AG09319 (cell line): ENCODE measurements around the gene SKA3.

ENCODE experiments used
- DNase-seq: peaks from one replicate; pipeline ENCODE4 v3.0.0-alpha.2; 2010; ENCODE audit warnings: low read depth; ENCODE audit errors: extremely low read depth
- TF ChIP-seq, protein P1 (sequence below): IDR thresholded peaks from 2 replicates; pipeline ENCODE4 v1.5.1; 2011; ENCODE audit warnings: low read depth, mild to moderate bottlenecking, inconsistent platforms, low read length, moderate library complexity

The SKA3 gene

DNA sequence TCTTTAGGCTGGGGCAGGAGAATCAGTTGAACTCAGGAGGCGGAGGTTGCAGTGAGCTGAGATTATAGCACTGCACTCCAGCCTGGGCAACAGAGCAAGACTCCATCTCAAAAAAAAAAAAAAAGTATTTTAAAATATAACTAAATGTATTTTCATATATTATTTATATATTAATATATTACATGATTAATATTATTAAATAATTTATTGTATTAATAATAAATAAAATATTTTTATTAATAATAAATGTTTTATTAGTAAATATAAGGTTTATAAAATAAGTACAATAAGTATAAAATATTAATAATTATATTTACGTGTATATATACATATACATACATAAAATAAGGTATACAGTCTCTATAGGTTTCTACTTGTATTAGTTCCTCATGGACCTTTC, 56.8 kb downstream of the SKA3 start:
- TF ChIP-seq, protein P1, sequence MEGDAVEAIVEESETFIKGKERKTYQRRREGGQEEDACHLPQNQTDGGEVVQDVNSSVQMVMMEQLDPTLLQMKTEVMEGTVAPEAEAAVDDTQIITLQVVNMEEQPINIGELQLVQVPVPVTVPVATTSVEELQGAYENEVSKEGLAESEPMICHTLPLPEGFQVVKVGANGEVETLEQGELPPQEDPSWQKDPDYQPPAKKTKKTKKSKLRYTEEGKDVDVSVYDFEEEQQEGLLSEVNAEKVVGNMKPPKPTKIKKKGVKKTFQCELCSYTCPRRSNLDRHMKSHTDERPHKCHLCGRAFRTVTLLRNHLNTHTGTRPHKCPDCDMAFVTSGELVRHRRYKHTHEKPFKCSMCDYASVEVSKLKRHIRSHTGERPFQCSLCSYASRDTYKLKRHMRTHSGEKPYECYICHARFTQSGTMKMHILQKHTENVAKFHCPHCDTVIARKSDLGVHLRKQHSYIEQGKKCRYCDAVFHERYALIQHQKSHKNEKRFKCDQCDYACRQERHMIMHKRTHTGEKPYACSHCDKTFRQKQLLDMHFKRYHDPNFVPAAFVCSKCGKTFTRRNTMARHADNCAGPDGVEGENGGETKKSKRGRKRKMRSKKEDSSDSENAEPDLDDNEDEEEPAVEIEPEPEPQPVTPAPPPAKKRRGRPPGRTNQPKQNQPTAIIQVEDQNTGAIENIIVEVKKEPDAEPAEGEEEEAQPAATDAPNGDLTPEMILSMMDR: no peak

DNA sequence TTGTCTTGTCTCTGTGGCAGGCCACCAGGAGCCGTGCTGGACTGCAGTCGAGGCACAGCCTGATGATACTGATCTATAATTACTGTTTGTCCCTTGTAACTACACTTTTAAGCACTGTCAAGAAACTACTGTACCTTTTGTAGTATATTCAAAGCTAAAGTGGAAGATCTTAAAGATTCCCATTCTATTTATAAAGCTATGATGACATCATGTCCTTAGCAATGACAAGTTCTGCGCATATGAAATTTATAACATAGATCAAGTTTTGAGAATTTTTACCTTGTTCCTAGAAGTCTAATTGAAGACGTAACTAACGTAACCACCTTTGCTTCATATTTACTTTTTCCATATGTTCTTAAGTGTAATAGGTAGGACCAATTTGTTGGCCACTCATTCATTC, 58.2 kb downstream of the SKA3 start:
- TF ChIP-seq, protein P1: no peak

More for the DNA sequence above, 56.8 kb downstream of the SKA3 start:
- no peak for DNase-seq

DNA sequence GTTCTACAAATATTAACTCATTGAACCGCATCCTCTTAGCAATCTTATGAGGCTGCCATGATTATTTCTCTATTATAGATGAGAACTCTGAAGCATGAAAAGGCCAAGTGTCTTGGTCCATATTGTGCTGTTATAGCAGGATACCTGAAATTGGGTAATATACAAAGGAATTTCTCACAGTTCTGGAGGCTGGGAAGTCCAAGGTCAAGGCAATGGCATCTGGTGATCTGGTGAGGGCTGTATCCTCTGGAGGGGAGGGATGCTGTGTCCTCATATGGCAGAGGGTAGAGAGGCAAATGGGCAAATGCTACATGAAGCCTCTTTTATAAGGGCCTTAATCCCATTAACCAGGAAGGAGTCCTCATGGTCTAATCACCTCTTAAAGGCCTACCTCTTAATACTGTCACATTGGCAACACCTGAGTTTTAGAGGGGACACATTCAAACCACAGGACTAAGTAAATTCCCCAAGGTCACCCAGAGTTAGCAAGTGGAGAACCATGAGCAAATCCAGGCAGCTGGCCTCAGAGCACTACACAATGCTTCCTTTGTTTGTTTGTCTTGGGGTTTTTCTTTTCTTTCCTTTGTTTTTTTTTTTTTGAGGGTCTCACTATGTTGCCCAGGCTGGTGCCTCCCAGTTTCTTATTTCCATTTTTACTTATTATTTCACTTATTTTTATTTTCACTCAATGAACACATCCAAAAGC, 59.1 kb downstream of the SKA3 start:
- TF ChIP-seq, protein P1: no peak
- no peak for DNase-seq

More for the DNA sequence above, 58.2 kb downstream of the SKA3 start:
- no peak for DNase-seq

DNA sequence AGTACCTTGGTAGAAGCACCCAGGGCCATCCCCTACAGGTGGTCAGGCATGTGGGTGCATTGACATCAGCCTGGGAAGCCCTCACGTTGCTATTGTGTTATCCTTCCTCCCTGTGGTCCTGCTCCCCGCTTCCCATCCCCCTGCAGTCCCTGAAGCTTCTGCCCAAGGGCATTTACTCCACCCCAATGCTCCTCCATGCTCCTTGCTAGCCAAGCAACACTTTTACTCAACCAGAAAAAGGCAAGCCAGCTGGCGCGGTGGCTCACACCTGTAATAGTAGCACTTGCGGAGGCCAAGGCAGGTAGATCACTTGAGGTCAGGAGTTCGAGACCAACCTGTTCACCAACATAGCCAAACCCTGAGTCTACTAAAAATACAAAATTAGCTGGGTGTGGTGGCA, 60.2 kb downstream of the SKA3 start:
- no peak for DNase-seq
- TF ChIP-seq, protein P1: no peak

DNA sequence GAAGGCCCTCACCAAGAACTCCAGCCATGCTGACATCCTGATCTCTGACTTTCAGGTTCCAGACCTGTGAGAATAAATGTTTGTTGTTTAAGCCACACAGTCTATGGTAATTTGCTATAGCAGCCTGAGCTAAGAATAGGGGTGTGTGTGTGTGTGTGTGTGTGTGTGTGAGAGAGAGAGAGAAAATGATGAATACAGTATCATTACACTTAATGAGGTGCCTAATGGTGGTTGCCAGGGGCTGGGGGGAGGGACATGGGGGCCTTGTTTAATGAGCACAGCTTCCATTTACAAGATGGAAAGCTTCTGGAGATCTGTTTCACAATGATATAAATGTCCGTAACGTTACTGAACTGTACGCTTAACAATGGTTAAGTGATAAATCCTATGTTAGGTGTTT, 61.1 kb downstream of the SKA3 start:
- TF ChIP-seq, protein P1: no peak
- DNase-seq: no peak

DNA sequence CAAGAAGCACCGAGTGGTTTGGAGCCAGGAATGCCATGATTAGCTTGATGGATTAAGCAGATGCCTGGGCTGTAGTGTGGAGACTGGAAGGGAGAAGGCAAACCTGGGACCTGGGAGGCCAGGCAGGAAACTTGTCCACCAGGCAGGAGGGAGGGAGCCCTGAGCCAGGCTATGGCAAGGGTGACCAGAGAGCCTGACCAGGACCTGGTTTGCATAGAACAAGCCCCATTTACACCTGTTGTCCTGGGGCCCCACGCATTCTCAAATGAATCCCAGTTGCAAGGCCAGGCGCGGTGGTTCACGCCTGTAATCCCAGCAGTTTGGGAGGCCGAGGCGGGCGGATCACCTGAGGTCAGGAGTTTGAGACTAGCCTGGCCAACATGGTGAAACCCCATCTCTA, 64.8 kb downstream of the SKA3 start:
- TF ChIP-seq, protein P1: no peak
- DNase-seq: no peak

DNA sequence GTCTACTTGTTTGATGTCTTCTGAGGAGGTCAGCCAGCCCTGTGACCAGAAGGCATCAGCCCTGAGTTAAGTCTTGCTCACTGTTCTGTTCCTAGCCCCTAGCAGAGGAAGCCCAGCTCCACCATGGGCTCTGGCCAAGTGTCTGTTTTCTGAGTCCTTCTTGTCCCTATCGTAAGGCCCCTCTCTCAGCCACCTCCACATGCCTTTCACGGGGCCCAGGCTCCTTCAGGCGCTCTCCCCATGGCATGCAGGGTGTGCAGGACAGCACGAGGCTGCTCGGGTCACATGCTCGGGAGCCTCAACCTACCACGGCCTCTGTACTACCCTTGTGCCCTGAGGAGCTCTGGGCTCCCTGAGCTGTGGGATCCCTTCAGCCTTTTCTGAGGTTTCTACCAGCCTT, 67.2 kb downstream of the SKA3 start:
- no peak for DNase-seq
- TF ChIP-seq, protein P1: no peak
